WTC11 (cell line): ENCODE data around the gene GABBR2. TPM values are rescaled to one million over a fixed set of nuclear protein-coding genes. Genes with fewer than 3 reads are reported as not detected.

Experiments
- ATAC-seq: fragments of 200-7000 bp; cut with Tn5 transposase; 2 replicates; pipeline ENCODE4 v1.10.0; 2021; ENCODE audit warnings: mild to moderate bottlenecking, moderate library complexity
- CTCF ChIA-PET: fragments of 300-600 bp; sonication (Branson Sonifier 250); formaldehyde crosslinking; loops from one replicate; lab custom pipeline; 2021; ENCODE audit warnings: antibody characterized with exemption; lab: Charles Lee
- POLR2A ChIA-PET: fragments of 350-600 bp; sonication (Branson Sonifier 250); formaldehyde crosslinking; loops from one replicate; lab custom pipeline; 2021; ENCODE audit warnings: antibody characterized with exemption; lab: Charles Lee
- DNase-seq: peaks from one replicate; pipeline ENCODE4 v3.0.0; 2021; ENCODE audit warnings: low spot score
- H3K27ac Mint-ChIP-seq: 2 replicates; pipeline ENCODE4 v1.8.0; 2021; ENCODE audit warnings: mixed read lengths
- H3K27me3 Mint-ChIP-seq: 2 replicates; pipeline ENCODE4 v1.8.0; 2021; ENCODE audit warnings: low read depth, mild to moderate bottlenecking, moderate library complexity, mixed read lengths
- H3K36me3 Mint-ChIP-seq: 2 replicates; pipeline ENCODE4 v1.8.0; 2021; ENCODE audit warnings: mixed read lengths
- H3K4me1 Mint-ChIP-seq: 2 replicates; pipeline ENCODE4 v1.8.0; 2022; ENCODE audit warnings: mixed read lengths
- H3K4me3 Mint-ChIP-seq: 2 replicates; pipeline ENCODE4 v1.8.0; 2021; ENCODE audit warnings: mild to moderate bottlenecking, moderate library complexity, mixed read lengths
- H3K9me3 Mint-ChIP-seq: 2 replicates; pipeline ENCODE4 v1.8.0; 2021; ENCODE audit warnings: mixed read lengths
- ELF4 ChIP-seq: sonication (generic); formaldehyde crosslinking; IDR thresholded peaks from 2 replicates; pipeline ENCODE4 v1.8.1; 2022; ENCODE audit warnings: low read depth, mild to moderate bottlenecking, moderate library complexity, missing genetic modification reagents
- ETV6 ChIP-seq: sonication (generic); formaldehyde crosslinking; IDR thresholded peaks from 2 replicates; pipeline ENCODE4 v1.8.1; 2022; ENCODE audit warnings: mild to moderate bottlenecking, missing genetic modification reagents
- GRHL2 ChIP-seq: fragments of 250-450 bp; sonication (Bioruptor Pico); IDR thresholded peaks from 2 replicates; pipeline ENCODE4 v1.8.0; 2022; ENCODE audit warnings: mild to moderate bottlenecking, moderate library complexity; ENCODE audit not compliant: insufficient replicate concordance, severe bottlenecking
- JUN ChIP-seq: sonication (generic); formaldehyde crosslinking; IDR thresholded peaks from 2 replicates; pipeline ENCODE4 v1.8.0; 2023; ENCODE audit warnings: mild to moderate bottlenecking, missing genetic modification reagents
- MXD4 ChIP-seq: fragments of 250-450 bp; sonication (Bioruptor Pico); IDR thresholded peaks from 2 replicates; pipeline ENCODE4 v1.8.0; 2021; ENCODE audit warnings: mild to moderate bottlenecking, moderate library complexity, borderline replicate concordance
- MYBL2 ChIP-seq: sonication (generic); formaldehyde crosslinking; IDR thresholded peaks from 2 replicates; pipeline ENCODE4 v1.8.1; 2023; ENCODE audit warnings: mild to moderate bottlenecking, moderate library complexity, missing genetic modification reagents
- OVOL2 ChIP-seq: fragments of 250-450 bp; sonication (Bioruptor Pico); IDR thresholded peaks from 2 replicates; pipeline ENCODE4 v1.9.0; 2021; ENCODE audit warnings: mild to moderate bottlenecking, borderline replicate concordance
- RORB ChIP-seq: fragments of 250-450 bp; sonication (Bioruptor Pico); IDR thresholded peaks from 2 replicates; pipeline ENCODE4 v1.9.0; 2021; ENCODE audit warnings: mild to moderate bottlenecking
- ZNF423 ChIP-seq: fragments of 250-450 bp; sonication (Bioruptor Pico); IDR thresholded peaks from 2 replicates; pipeline ENCODE4 v2.1.2; 2022; ENCODE audit warnings: mild to moderate bottlenecking, moderate library complexity
- ZNF671 ChIP-seq: fragments of 250-450 bp; sonication (Bioruptor Pico); IDR thresholded peaks from 2 replicates; pipeline ENCODE4 v1.8.0; 2021; ENCODE audit warnings: mild to moderate bottlenecking
- total RNA-seq: library from RNA; stranded (reverse); gene quantifications from 3 replicates; pipeline ENCODE4 v1.2.3, GENCODE V29; 2021
- TF ChIP-seq, protein P1 (sequence below): fragments of 250-450 bp; sonication (Bioruptor Pico); IDR thresholded peaks from 2 replicates; pipeline ENCODE4 v1.9.0; 2021; ENCODE audit warnings: moderate library complexity, mild to moderate bottlenecking, inconsistent platforms, borderline replicate concordance
- TF ChIP-seq, protein P2 (sequence below): sonication (generic); formaldehyde crosslinking; IDR thresholded peaks from 2 replicates; pipeline ENCODE4 v1.8.1; 2023; ENCODE audit warnings: mild to moderate bottlenecking, missing genetic modification reagents, moderate library complexity
- TF ChIP-seq, protein P3 (sequence below): sonication (generic); formaldehyde crosslinking; IDR thresholded peaks from 2 replicates; pipeline ENCODE4 v1.8.0; 2023; ENCODE audit warnings: missing genetic modification reagents
- TF ChIP-seq, protein P4 (sequence below): sonication (generic); formaldehyde crosslinking; IDR thresholded peaks from 2 replicates; pipeline ENCODE4 v1.8.0; 2022; ENCODE audit warnings: mild to moderate bottlenecking, missing genetic modification reagents
- TF ChIP-seq, protein P5 (sequence below): fragments of 200-600 bp; IDR thresholded peaks from 2 replicates; pipeline ENCODE4 v1.8.0; 2022; ENCODE audit warnings: antibody characterized with exemption
- TF ChIP-seq, protein P6 (sequence below): sonication (generic); formaldehyde crosslinking; IDR thresholded peaks from 2 replicates; pipeline ENCODE4 v1.8.1; 2022; ENCODE audit warnings: mild to moderate bottlenecking, moderate library complexity, missing genetic modification reagents
- TF ChIP-seq, protein P7 (sequence below): sonication (generic); formaldehyde crosslinking; IDR thresholded peaks from 2 replicates; pipeline ENCODE4 v1.8.1; 2023; ENCODE audit warnings: mild to moderate bottlenecking, missing genetic modification reagents
- TF ChIP-seq, protein P8 (sequence below): sonication (generic); formaldehyde crosslinking; IDR thresholded peaks from 2 replicates; pipeline ENCODE4 v1.8.0; 2022; ENCODE audit warnings: mild to moderate bottlenecking, missing genetic modification reagents

Gene GABBR2
- total RNA-seq, 1 experiment from 2014 or later, result 0.92 TPM

DNA sequence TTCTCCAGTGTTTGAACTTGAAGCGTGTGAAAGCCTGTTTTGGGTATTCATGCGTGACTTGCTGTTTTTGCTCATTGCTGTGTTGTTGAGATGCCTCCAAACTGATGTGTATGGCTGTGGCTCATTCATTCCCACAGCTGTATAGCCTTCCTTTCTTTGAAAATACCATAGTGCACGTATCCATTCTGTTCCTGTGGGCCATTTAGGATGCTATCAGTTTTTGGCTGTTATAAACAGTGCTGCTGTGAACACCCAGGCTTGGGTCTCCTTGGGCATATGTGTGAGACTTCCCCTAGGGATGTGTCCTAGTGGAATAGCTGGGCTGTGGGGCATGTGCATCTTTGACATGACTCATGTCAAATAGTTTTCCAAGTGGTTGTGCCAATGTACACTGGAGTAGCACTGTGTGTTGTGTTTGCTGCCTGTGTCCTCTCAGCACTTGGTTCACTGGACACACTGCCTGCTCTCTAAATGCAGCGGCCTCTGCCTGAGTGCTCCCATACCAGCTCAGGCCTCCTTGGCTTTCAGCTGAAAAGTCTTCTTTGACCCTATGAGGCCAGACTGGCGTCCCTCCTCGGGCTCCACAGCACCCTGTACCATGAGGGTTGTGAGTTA lies 350.7 kb downstream of the GABBR2 start:
- peaks cover 3% of the 10 kb centered on the region; the same call in 1 of the 2 replicates for H3K4me1 Mint-ChIP-seq
- H3K4me3 Mint-ChIP-seq, result no peak overlapping the region
- H3K27ac Mint-ChIP-seq, result no peak overlapping the region
- no peak for ATAC-seq
- H3K27me3 Mint-ChIP-seq, result no peaks in the 10 kb centered on the region
- ChIA-PET CTCF (no interaction called here), POLR2A (no interaction called here)
- peaks cover 9% of the 10 kb centered on the region for H3K36me3 Mint-ChIP-seq
- TF ChIP-seq, protein P1, sequence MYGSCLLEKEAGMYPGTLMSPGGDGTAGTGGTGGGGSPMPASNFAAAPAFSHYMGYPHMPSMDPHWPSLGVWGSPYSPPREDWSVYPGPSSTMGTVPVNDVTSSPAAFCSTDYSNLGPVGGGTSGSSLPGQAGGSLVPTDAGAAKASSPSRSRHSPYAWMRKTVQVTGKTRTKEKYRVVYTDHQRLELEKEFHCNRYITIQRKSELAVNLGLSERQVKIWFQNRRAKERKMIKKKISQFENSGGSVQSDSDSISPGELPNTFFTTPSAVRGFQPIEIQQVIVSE (CRISPR knock-in tag), result no peak
- no peak for TF ChIP-seq ELF4
- no peak for TF ChIP-seq ETV6
- TF ChIP-seq MXD4 (CRISPR knock-in tag), result no peak
- no peak for TF ChIP-seq JUN
- DNase-seq, result no peak
- peaks cover 28% of the 10 kb centered on the region for H3K9me3 Mint-ChIP-seq

DNA sequence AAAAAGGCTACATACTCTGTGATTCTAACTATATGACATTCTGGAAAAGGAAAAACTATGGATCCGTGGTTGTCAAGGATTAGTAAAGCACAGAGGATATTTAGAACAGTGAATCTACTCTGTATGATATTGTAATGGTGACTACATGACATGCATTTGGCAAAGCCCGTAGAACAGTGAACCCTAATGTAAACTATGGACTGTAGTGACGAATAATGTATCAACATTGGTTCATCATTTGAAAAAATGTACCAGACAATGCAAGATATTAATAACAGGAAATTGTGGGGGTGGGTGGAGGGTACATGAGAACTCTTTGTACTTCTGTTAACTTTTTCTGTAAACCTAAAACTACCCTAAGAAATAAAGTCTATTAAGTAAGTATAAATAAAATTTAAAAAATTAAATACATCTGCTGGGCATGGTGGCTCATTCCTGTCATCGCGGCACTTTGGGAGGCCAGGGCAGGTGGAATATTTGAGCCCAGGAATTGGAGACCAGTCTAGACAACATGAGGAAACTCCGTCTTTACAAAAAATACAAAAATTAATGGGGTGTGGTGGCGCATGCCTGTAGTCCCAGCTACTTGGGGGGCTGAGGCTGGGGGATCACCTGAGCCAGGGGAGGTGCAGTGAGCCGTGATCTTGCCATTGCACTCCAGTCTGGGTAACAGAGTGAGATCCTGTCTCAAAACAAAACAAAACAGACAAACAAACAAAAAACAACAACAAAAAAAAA lies 351.6 kb downstream of the GABBR2 start:
- TF ChIP-seq, protein P2, sequence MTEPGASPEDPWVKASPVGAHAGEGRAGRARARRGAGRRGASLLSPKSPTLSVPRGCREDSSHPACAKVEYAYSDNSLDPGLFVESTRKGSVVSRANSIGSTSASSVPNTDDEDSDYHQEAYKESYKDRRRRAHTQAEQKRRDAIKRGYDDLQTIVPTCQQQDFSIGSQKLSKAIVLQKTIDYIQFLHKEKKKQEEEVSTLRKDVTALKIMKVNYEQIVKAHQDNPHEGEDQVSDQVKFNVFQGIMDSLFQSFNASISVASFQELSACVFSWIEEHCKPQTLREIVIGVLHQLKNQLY (CRISPR knock-in tag), result no peak
- TF ChIP-seq, all 79 proteins: peak for 0
- H3K4me3 Mint-ChIP-seq, result no peak overlapping the region
- CTCF ChIA-PET, result no interaction called here
- H3K27ac Mint-ChIP-seq, result no peak overlapping the region
- H3K9me3 Mint-ChIP-seq, result peaks cover 28% of the 10 kb centered on the region
- no peak for DNase-seq
- POLR2A ChIA-PET, result no interaction called here
- no peaks in the 10 kb centered on the region for H3K27me3 Mint-ChIP-seq
- peaks cover 9% of the 10 kb centered on the region for H3K36me3 Mint-ChIP-seq
- H3K4me1 Mint-ChIP-seq, result no peaks in the 10 kb centered on the region
- ATAC-seq, result no peak

DNA sequence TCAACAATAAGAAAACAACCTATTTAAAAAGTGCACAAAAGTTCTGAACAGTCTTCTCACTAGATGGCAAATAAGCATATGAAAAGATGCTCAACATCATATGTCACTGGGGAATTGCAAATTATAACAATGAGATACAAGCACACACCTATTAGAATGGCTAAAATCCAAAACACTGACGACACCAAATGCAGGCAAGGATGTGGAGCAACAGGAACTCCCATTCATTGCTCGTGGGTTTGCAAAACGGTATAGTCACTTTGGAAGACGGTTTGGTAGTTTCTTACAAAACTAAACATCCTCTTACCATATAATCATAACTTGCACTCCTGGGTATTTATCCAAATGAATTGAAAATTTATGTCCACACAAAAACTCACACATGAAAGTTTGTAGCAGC lies 352.4 kb downstream of the GABBR2 start:
- Mint-ChIP-seq H3K4me1 (0 out of 2 replicates have a peak, but pooled peaks cover under 1% of the 10 kb centered on the region), H3K9me3 (peaks cover 36% of the 10 kb centered on the region), H3K27me3 (no peaks in the 10 kb centered on the region), H3K36me3 (peaks cover 9% of the 10 kb centered on the region), H3K4me3 (no peak overlapping the region), H3K27ac (no peak overlapping the region)
- DNase-seq (no peak), ATAC-seq (no peak)
- CTCF ChIA-PET, result no interaction called here
- POLR2A ChIA-PET, result no interaction called here
- TF ChIP-seq, protein P2 (CRISPR knock-in tag), result no peak
- no peak for TF ChIP-seq RORB (CRISPR knock-in tag)
- TF ChIP-seq GRHL2, result no peak
- TF ChIP-seq, protein P3, sequence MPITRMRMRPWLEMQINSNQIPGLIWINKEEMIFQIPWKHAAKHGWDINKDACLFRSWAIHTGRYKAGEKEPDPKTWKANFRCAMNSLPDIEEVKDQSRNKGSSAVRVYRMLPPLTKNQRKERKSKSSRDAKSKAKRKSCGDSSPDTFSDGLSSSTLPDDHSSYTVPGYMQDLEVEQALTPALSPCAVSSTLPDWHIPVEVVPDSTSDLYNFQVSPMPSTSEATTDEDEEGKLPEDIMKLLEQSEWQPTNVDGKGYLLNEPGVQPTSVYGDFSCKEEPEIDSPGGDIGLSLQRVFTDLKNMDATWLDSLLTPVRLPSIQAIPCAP (CRISPR knock-in tag), result no peak
- no peak for TF ChIP-seq MYBL2 (CRISPR knock-in tag)
- no peak for TF ChIP-seq ZNF671
- TF ChIP-seq, protein P4, sequence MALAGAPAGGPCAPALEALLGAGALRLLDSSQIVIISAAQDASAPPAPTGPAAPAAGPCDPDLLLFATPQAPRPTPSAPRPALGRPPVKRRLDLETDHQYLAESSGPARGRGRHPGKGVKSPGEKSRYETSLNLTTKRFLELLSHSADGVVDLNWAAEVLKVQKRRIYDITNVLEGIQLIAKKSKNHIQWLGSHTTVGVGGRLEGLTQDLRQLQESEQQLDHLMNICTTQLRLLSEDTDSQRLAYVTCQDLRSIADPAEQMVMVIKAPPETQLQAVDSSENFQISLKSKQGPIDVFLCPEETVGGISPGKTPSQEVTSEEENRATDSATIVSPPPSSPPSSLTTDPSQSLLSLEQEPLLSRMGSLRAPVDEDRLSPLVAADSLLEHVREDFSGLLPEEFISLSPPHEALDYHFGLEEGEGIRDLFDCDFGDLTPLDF (CRISPR knock-in tag), result no peak
- TF ChIP-seq, protein P5, sequence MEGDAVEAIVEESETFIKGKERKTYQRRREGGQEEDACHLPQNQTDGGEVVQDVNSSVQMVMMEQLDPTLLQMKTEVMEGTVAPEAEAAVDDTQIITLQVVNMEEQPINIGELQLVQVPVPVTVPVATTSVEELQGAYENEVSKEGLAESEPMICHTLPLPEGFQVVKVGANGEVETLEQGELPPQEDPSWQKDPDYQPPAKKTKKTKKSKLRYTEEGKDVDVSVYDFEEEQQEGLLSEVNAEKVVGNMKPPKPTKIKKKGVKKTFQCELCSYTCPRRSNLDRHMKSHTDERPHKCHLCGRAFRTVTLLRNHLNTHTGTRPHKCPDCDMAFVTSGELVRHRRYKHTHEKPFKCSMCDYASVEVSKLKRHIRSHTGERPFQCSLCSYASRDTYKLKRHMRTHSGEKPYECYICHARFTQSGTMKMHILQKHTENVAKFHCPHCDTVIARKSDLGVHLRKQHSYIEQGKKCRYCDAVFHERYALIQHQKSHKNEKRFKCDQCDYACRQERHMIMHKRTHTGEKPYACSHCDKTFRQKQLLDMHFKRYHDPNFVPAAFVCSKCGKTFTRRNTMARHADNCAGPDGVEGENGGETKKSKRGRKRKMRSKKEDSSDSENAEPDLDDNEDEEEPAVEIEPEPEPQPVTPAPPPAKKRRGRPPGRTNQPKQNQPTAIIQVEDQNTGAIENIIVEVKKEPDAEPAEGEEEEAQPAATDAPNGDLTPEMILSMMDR, result no peak
- TF ChIP-seq, protein P6, sequence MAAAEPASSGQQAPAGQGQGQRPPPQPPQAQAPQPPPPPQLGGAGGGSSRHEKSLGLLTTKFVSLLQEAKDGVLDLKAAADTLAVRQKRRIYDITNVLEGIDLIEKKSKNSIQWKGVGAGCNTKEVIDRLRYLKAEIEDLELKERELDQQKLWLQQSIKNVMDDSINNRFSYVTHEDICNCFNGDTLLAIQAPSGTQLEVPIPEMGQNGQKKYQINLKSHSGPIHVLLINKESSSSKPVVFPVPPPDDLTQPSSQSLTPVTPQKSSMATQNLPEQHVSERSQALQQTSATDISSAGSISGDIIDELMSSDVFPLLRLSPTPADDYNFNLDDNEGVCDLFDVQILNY (CRISPR knock-in tag), result no peak
- TF ChIP-seq OVOL2, result no peak
- TF ChIP-seq, protein P7, sequence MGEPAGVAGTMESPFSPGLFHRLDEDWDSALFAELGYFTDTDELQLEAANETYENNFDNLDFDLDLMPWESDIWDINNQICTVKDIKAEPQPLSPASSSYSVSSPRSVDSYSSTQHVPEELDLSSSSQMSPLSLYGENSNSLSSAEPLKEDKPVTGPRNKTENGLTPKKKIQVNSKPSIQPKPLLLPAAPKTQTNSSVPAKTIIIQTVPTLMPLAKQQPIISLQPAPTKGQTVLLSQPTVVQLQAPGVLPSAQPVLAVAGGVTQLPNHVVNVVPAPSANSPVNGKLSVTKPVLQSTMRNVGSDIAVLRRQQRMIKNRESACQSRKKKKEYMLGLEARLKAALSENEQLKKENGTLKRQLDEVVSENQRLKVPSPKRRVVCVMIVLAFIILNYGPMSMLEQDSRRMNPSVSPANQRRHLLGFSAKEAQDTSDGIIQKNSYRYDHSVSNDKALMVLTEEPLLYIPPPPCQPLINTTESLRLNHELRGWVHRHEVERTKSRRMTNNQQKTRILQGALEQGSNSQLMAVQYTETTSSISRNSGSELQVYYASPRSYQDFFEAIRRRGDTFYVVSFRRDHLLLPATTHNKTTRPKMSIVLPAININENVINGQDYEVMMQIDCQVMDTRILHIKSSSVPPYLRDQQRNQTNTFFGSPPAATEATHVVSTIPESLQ (CRISPR knock-in tag), result no peak
- no peak for TF ChIP-seq ZNF423
- TF ChIP-seq, protein P8, sequence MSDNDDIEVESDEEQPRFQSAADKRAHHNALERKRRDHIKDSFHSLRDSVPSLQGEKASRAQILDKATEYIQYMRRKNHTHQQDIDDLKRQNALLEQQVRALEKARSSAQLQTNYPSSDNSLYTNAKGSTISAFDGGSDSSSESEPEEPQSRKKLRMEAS, result no peak
